SK-N-SH (cell line): ENCODE results near the gene PELI1. TPM values are rescaled to one million over a fixed set of nuclear protein-coding genes. Genes with fewer than 3 reads are reported as not detected.

ENCODE experiments used
- CTCF ChIA-PET: fragments of 300-600, 350-600 bp; formaldehyde crosslinking; extraction: SDS; loops from one replicate; lab custom pipeline; 2021; lab: Yijun Ruan, JAX
- POLR2A ChIA-PET: fragments of 350-600 bp; sonication (Branson Sonifier 250); formaldehyde crosslinking; extraction: SDS; loops from one replicate; lab custom pipeline; 2020; ENCODE audit warnings: antibody characterized with exemption, inconsistent platforms; lab: Yijun Ruan, JAX
- DNase-seq: peaks from one replicate; pipeline ENCODE4 v3.0.0; 2012
- H2AFZ ChIP-seq: fragments of 200-600 bp; sonication (generic); 2 replicates; pipeline ENCODE4 v1.8.1; 2016; ENCODE audit warnings: antibody characterized with exemption, mild to moderate bottlenecking, low read depth
- H3F3A ChIP-seq: fragments of 200-600 bp; sonication (generic); replicated peaks from 2 replicates; pipeline ENCODE3; 2016; ENCODE audit warnings: antibody characterized with exemption, mild to moderate bottlenecking; ENCODE audit not compliant: insufficient read depth
- H3K27ac ChIP-seq, 2 experiments: fragments of 200-500 bp in 1 of 2; fragments of 200-600 bp in 1 of 2; sonication (Bioruptor generic) in 1 of 2; sonication (generic), shearing (Covaris generic) in 1 of 2; 2 replicates each; pipeline versions ENCODE4 v1.5.1 to v1.6.1; 2014 to 2016; ENCODE audit warnings: low read depth in 2 of 2, inconsistent platforms in 1 of 2, low read length in 1 of 2, mild to moderate bottlenecking in 1 of 2, mixed read lengths in 1 of 2
- H3K27me3 ChIP-seq: fragments of 200-600 bp; sonication (generic), shearing (Covaris generic); 2 replicates; pipeline ENCODE4 v1.6.1; 2016; ENCODE audit warnings: mixed run types; ENCODE audit not compliant: insufficient read depth
- H3K36me3 ChIP-seq, 2 experiments: fragments of 200-500 bp in 1 of 2; fragments of 200-600 bp in 1 of 2; sonication (Bioruptor generic) in 1 of 2; sonication (generic) in 1 of 2; replicated peaks in 1 of 2; 2 replicates each; pipeline versions ENCODE3 to v1.5.1; 2014 to 2016; ENCODE audit warnings: low read length in 1 of 2, mild to moderate bottlenecking in 1 of 2; ENCODE audit not compliant: insufficient read depth in 2 of 2, control insufficient read depth in 1 of 2
- H3K4me1 ChIP-seq, 2 experiments: fragments of 200-500 bp in 1 of 2; fragments of 200-600 bp in 1 of 2; sonication (Bioruptor generic) in 1 of 2; sonication (generic), shearing (Covaris generic) in 1 of 2; 2 replicates each; pipeline versions ENCODE4 v1.5.1 to v1.6.1; 2014 to 2016; ENCODE audit warnings: low read depth in 1 of 2, low read length in 1 of 2, mixed run types in 1 of 2; ENCODE audit not compliant: insufficient read depth in 2 of 2, control insufficient read depth in 1 of 2
- H3K4me2 ChIP-seq: fragments of 200-600 bp; sonication (generic), shearing (Covaris generic); 2 replicates; pipeline ENCODE4 v1.6.1; 2017; ENCODE audit warnings: mixed run types
- H3K4me3 ChIP-seq, 2 experiments: fragments of 200-500 bp in 1 of 2; fragments of 200-600 bp in 1 of 2; sonication (Bioruptor generic) in 1 of 2; sonication (generic), shearing (Covaris generic) in 1 of 2; 2 replicates each; pipeline versions ENCODE4 v1.5.1 to v1.8.1; 2014 to 2016; ENCODE audit warnings: low read depth in 2 of 2, inconsistent platforms in 1 of 2, low read length in 1 of 2, mild to moderate bottlenecking in 1 of 2, mixed read lengths in 1 of 2, moderate library complexity in 1 of 2
- H3K79me2 ChIP-seq: fragments of 200-600 bp; sonication (generic); 2 replicates; pipeline ENCODE4 v1.8.1; 2017; ENCODE audit warnings: mild to moderate bottlenecking; ENCODE audit not compliant: insufficient read depth
- H3K9ac ChIP-seq: fragments of 200-600 bp; sonication (generic); 2 replicates; pipeline ENCODE4 v1.6.1; 2017; ENCODE audit warnings: mixed run types
- H3K9me2 ChIP-seq: fragments of 200-600 bp; sonication (generic); 2 replicates; pipeline ENCODE4 v1.6.1; 2017; ENCODE audit warnings: mixed run types
- H3K9me3 ChIP-seq: fragments of 200-600 bp; sonication (generic); 2 replicates; pipeline ENCODE4 v1.6.1; 2017; ENCODE audit warnings: mixed run types, mild to moderate bottlenecking, moderate library complexity
- H4K20me1 ChIP-seq: fragments of 200-600 bp; sonication (generic); 2 replicates; pipeline ENCODE4 v1.6.1; 2017; ENCODE audit warnings: mild to moderate bottlenecking, mixed run types; ENCODE audit not compliant: insufficient read depth
- CHD2 ChIP-seq: fragments of 150-350 bp; IDR thresholded peaks from 2 replicates; pipeline ENCODE4 v1.6.1; 2018; ENCODE audit warnings: low read length; ENCODE audit not compliant: partially characterized antibody
- ELF1 ChIP-seq: IDR thresholded peaks from 2 replicates; pipeline ENCODE4 v1.4.0; 2012
- EZH2phosphoT487 ChIP-seq: fragments of 200-600 bp; sonication (generic); IDR thresholded peaks from 2 replicates; pipeline ENCODE4 v1.6.1; 2017; ENCODE audit warnings: low read depth, mixed run types, mild to moderate bottlenecking, antibody characterized with exemption, moderate library complexity, borderline replicate concordance
- FOSL2 ChIP-seq: IDR thresholded peaks from 2 replicates; pipeline ENCODE4 v1.4.0; 2012; ENCODE audit warnings: low read depth, mild to moderate bottlenecking, moderate library complexity, borderline replicate concordance
- FOXM1 ChIP-seq: IDR thresholded peaks from 2 replicates; pipeline ENCODE4 v1.4.0; 2012; ENCODE audit warnings: low read depth, mild to moderate bottlenecking
- GABPA ChIP-seq: IDR thresholded peaks from 2 replicates; pipeline ENCODE4 v1.4.0; 2012; ENCODE audit warnings: low read depth, mild to moderate bottlenecking
- MEF2A ChIP-seq: IDR thresholded peaks from 2 replicates; pipeline ENCODE4 v1.4.0; 2012; ENCODE audit warnings: low read depth, borderline replicate concordance
- NRF1 ChIP-seq: IDR thresholded peaks from 2 replicates; pipeline ENCODE4 v1.6.1; 2012; ENCODE audit warnings: low read depth, mild to moderate bottlenecking, low read length
- RAD21 ChIP-seq: IDR thresholded peaks from 2 replicates; pipeline ENCODE4 v1.6.1; 2012; ENCODE audit warnings: mild to moderate bottlenecking, low read length
- RCOR1 ChIP-seq: fragments of 150-350 bp; IDR thresholded peaks from 2 replicates; pipeline ENCODE4 v1.6.1; 2017; ENCODE audit warnings: antibody characterized with exemption, low read length
- RFX5 ChIP-seq: IDR thresholded peaks from 2 replicates; pipeline ENCODE4 v1.6.1; 2012; ENCODE audit warnings: mild to moderate bottlenecking, improper control_type of control experiment, low read length
- SIN3A ChIP-seq: IDR thresholded peaks from 2 replicates; pipeline ENCODE4 v1.6.1; 2012; ENCODE audit warnings: low read depth, mild to moderate bottlenecking, low read length, moderate library complexity, borderline replicate concordance
- SMC3 ChIP-seq: IDR thresholded peaks from 2 replicates; pipeline ENCODE4 v1.6.1; 2012; ENCODE audit warnings: low read depth, low read length, improper control_type of control experiment
- TAF1 ChIP-seq: IDR thresholded peaks from 2 replicates; pipeline ENCODE4 v1.6.1; 2012; ENCODE audit warnings: low read depth, mild to moderate bottlenecking, low read length, moderate library complexity, borderline replicate concordance
- TEAD4 ChIP-seq: IDR thresholded peaks from 2 replicates; pipeline ENCODE4 v1.4.0; 2012; ENCODE audit warnings: mild to moderate bottlenecking, borderline replicate concordance; ENCODE audit not compliant: insufficient read depth
- WGBS: methylation state at CpG from one replicate; pipeline ENCODE4 v1.1.6; 2017; ENCODE audit warnings: low lambda C conversion rate; 5-methylcytosine and 5-hydroxymethylcytosine counted together
- polyA plus RNA-seq, 3 experiments: library from polyadenylated mRNA; depleted of rRNA; stranded (reverse); fragments of >200 nt; gene quantifications; 2 replicates each; pipeline ENCODE4 v1.2.3, GENCODE V29; 2012
- TF ChIP-seq, protein P1 (sequence below): IDR thresholded peaks from 2 replicates; pipeline ENCODE4 v1.4.0; 2012; ENCODE audit warnings: low read depth, borderline replicate concordance
- TF ChIP-seq, protein P2 (sequence below): IDR thresholded peaks from 2 replicates; pipeline ENCODE4 v1.4.0; 2012; ENCODE audit warnings: low read depth, borderline replicate concordance

PELI1 gene
- polyA plus RNA-seq, 1 of the 3 experiments (the other 2 are of a cell fraction), result 4.2 TPM

DNA sequence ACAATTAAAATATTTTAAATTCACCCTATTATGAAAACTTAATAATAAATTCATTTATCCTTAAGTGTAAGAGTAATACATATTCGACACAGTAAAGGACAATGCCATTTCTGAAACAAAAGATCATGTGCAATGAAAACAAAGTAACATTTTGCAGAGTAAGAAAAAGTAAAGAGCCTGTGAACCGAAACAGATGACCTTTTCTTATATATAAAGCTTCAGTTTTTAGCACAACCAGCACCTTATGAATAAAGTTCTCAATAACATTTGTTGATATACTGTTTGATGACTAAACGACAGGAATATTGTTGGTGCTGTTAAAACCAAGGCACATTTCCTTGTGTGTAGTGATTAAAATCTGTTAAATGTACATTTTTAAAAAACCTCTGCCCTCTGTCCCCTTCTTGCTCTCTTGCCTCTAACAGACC lies 1.5 kb downstream of the PELI1 start (continued):
- no peak for TF ChIP-seq EZH2phosphoT487

DNA sequence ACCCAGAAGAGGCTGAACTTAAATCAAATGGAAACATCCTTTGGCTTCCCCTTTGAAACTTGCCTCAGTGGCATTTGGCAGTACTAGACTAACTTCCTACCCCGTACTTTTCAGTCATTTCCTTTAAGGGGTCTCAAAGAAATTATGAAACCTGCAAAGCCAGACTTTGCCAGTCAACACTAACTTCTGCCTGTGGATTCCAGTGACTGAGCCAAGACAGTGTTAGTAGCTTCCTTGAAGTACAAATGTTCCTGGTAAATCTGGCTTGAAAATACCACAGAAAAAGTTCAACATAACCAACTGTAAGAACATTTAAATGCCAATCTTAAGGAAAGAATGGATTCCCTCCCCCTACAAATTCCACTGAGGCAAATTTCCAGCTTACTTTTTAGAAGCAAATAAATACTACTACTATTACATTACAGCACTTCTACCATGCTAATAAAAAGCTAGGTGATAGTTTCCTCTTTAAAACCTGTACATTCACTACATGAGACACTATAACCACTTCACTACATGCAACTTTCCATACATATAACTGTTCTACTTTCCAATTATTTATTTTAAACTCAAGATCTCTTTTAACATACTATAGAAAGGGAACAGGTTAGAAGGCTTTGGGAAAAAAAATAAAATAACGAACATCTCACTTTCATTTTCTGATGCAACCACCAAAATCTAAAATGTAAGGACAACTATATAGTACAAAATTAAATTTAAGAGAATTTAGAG lies 2.4 kb downstream of the PELI1 start:
- Histone ChIP-seq H3K9ac (peak overlapping the region; percentile 85; the same call in 1 of the 2 replicates), H3K27me3 (no peaks in the 10 kb centered on the region), H3K4me2 (peak overlapping the region; percentile 70), H3K27ac (peak overlapping the region; percentile 28 to 76), H3K79me2 (peaks cover 70% of the 10 kb centered on the region), H4K20me1 (0 out of 2 replicates have a peak, but pooled peaks cover 5% of the 10 kb centered on the region), H3K9me3 (no peaks in the 10 kb centered on the region), H2AFZ (peak overlapping the region; percentile 16), H3K9me2 (no peaks in the 10 kb centered on the region), H3F3A (no peaks in the 10 kb centered on the region), H3K4me3 (peak overlapping the region; percentile 82 to 95; a peak in 3 of 4 replicates), H3K36me3 (no peaks in the 10 kb centered on the region), H3K4me1 (peaks cover 14 to 17% of the 10 kb centered on the region in 2 experiments; a peak in 3 of 4 replicates)
- DNase-seq, result no peak
- 72% methylated on average over 2 of the region's 2 CpGs for WGBS
- ChIA-PET POLR2A (no interaction called here), CTCF (interaction anchor here (2.1 to 3.2 kb wide), 2 partner anchors 8 to 92 kb away, joined by 9 to 13 read pairs; no protein-coding TSS in a partner anchor)
- TF ChIP-seq NRF1, result no peak
- no peak for TF ChIP-seq SMC3
- TF ChIP-seq SIN3A, result no peak
- TF ChIP-seq ELF1, result no peak
- TF ChIP-seq RCOR1, result no peak
- no peak for TF ChIP-seq TAF1
- no peak for TF ChIP-seq TEAD4
- no peak for TF ChIP-seq CHD2
- no peak for TF ChIP-seq GABPA
- no peak for TF ChIP-seq MEF2A
- TF ChIP-seq FOXM1, result no peak
- TF ChIP-seq, protein P1, sequence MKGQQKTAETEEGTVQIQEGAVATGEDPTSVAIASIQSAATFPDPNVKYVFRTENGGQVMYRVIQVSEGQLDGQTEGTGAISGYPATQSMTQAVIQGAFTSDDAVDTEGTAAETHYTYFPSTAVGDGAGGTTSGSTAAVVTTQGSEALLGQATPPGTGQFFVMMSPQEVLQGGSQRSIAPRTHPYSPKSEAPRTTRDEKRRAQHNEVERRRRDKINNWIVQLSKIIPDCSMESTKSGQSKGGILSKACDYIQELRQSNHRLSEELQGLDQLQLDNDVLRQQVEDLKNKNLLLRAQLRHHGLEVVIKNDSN, result no peak
- TF ChIP-seq RFX5, result no peak
- TF ChIP-seq, protein P2, sequence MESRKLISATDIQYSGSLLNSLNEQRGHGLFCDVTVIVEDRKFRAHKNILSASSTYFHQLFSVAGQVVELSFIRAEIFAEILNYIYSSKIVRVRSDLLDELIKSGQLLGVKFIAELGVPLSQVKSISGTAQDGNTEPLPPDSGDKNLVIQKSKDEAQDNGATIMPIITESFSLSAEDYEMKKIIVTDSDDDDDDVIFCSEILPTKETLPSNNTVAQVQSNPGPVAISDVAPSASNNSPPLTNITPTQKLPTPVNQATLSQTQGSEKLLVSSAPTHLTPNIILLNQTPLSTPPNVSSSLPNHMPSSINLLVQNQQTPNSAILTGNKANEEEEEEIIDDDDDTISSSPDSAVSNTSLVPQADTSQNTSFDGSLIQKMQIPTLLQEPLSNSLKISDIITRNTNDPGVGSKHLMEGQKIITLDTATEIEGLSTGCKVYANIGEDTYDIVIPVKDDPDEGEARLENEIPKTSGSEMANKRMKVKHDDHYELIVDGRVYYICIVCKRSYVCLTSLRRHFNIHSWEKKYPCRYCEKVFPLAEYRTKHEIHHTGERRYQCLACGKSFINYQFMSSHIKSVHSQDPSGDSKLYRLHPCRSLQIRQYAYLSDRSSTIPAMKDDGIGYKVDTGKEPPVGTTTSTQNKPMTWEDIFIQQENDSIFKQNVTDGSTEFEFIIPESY, result no peak
- no peak for TF ChIP-seq FOSL2
- no peak for TF ChIP-seq RAD21
